OCI-LY3 (cell line): Measurements from ENCODE around the gene NIN.
A peak's percentile ranks its signal among the peaks of the same experiment; 100 is the strongest.

Experiments used
- H2AFZ ChIP-seq: fragments of 200-600, 300-600 bp; shearing (Covaris generic); 2 replicates; pipeline ENCODE4 v1.6.0; 2014; ENCODE audit warnings: antibody characterized with exemption, low read depth, low read length
- H3K27ac ChIP-seq: fragments of 200-600, 300-600 bp; sonication (generic); 2 replicates; pipeline ENCODE4 v1.5.1; 2014; ENCODE audit warnings: mild to moderate bottlenecking, low read length, moderate library complexity, mixed read lengths
- H3K27me3 ChIP-seq: fragments of 200-600, 300-600 bp; sonication (generic); 2 replicates; pipeline ENCODE4 v1.6.1; 2014; ENCODE audit warnings: low read depth, low read length, mixed read lengths
- H3K36me3 ChIP-seq: fragments of 200-600, 300-600 bp; sonication (generic); replicated peaks from 2 replicates; pipeline ENCODE3; 2014; ENCODE audit warnings: low read depth, low read length, mixed read lengths
- H3K4me1 ChIP-seq: fragments of 300-600, 200-600 bp; sonication (generic); 2 replicates; pipeline ENCODE4 v1.6.1; 2014; ENCODE audit warnings: low read length, mixed read lengths
- H3K4me2 ChIP-seq: fragments of 200-600, 300-600 bp; sonication (generic); 2 replicates; pipeline ENCODE4 v1.6.1; 2014; ENCODE audit warnings: low read length, mixed read lengths
- H3K4me3 ChIP-seq: fragments of 300-600, 200-600 bp; sonication (generic); 2 replicates; pipeline ENCODE4 v1.5.1; 2014; ENCODE audit warnings: antibody characterized with exemption, mild to moderate bottlenecking, low read length, moderate library complexity
- H3K79me2 ChIP-seq: fragments of 300-600, 200-600 bp; shearing (Covaris generic); 2 replicates; pipeline ENCODE4 v1.6.1; 2014; ENCODE audit warnings: mild to moderate bottlenecking, low read length, mixed read lengths
- H3K9ac ChIP-seq: fragments of 300-600, 200-600 bp; shearing (Covaris generic); 2 replicates; pipeline ENCODE4 v1.6.0; 2014; ENCODE audit warnings: mild to moderate bottlenecking, low read length, moderate library complexity
- H3K9me3 ChIP-seq: fragments of 200-600, 300-600 bp; shearing (Covaris generic); 2 replicates; pipeline ENCODE4 v1.6.1; 2014; ENCODE audit warnings: low read length, mixed read lengths; ENCODE audit not compliant: insufficient read depth
- H4K20me1 ChIP-seq: fragments of 200-600, 300-600 bp; sonication (generic); 2 replicates; pipeline ENCODE4 v1.6.1; 2016; ENCODE audit warnings: low read length, mixed read lengths; ENCODE audit not compliant: insufficient read depth
- CTCF ChIP-seq: fragments of 200-600, 300-600 bp; sonication (generic); IDR thresholded peaks from 2 replicates; pipeline ENCODE4 v1.5.1; 2014; ENCODE audit warnings: antibody characterized with exemption, low read length, low read depth
- EZH2phosphoT487 ChIP-seq: fragments of 200-600 bp; shearing (Covaris generic); IDR thresholded peaks from 2 replicates; pipeline ENCODE4 v1.6.1; 2018; ENCODE audit warnings: antibody characterized with exemption, mixed run types, low read depth

The NIN gene

DNA sequence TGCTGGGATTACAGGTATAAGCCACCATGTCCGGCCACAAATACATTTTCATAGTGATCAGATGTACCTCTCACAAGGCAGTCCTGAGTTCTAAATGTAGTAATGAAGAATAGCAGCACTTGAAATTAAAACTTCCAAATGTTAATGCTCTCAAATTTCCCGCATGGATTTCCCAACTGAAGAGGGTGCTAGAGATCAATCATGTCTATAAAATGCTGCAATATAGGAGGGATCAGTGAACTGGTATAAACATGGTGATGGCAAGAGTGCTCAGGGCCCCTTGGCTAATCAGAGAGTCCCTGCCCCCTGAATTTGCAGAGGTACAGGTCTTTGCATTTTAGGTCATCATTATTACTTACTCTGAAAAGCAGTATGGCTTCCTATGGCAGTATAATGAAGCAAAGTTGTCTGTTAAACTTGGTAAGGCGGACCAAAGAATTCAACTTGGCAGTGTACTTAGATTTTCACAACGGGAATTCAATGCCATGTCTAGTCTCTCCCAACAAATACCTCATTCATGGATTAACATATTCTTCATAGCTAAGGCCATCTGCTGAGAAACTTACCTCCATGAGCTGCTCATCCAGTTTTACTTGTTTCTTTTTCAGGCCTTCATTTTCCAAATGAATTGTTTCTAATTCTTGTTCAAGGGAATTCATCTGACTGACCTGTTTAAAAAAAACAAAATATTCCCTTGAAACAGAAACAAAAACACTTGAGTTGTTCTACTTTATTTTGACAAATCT is 95.8 kb downstream of the NIN start:
- Histone ChIP-seq H4K20me1 (no peaks in the 10 kb centered on the region), H3K4me3 (no peak overlapping the region), H3K36me3 (peaks cover 62% of the 10 kb centered on the region), H3K9me3 (no peaks in the 10 kb centered on the region), H3K79me2 (no peaks in the 10 kb centered on the region), H2AFZ (no peak overlapping the region), H3K9ac (no peak overlapping the region), H3K4me1 (peaks cover 14% of the 10 kb centered on the region), H3K27ac (no peak overlapping the region), H3K27me3 (no peaks in the 10 kb centered on the region), H3K4me2 (no peak overlapping the region)
- TF ChIP-seq CTCF: 0 out of 2 replicates have a peak, but pooled peaks have one; percentile 20
- TF ChIP-seq EZH2phosphoT487: no peak

GRCh38 chr14:50733494-50733893 is 97.5 kb downstream of the NIN start:
- no peak overlapping the region for H3K27ac ChIP-seq
- no peak overlapping the region for H3K4me2 ChIP-seq
- no peaks in the 10 kb centered on the region for H4K20me1 ChIP-seq
- H3K4me3 ChIP-seq: no peak overlapping the region
- peaks cover 5% of the 10 kb centered on the region; the same call in 1 of the 2 replicates for H3K4me1 ChIP-seq
- H3K9me3 ChIP-seq: no peaks in the 10 kb centered on the region
- H3K79me2 ChIP-seq: no peaks in the 10 kb centered on the region
- peaks cover 65% of the 10 kb centered on the region for H3K36me3 ChIP-seq
- H3K27me3 ChIP-seq: no peaks in the 10 kb centered on the region
- TF ChIP-seq CTCF (no peak), EZH2phosphoT487 (no peak)
- H3K9ac ChIP-seq: no peak overlapping the region
- no peak overlapping the region for H2AFZ ChIP-seq

GRCh38 chr14:50728836-50729235 is 102.1 kb downstream of the NIN start:
- Histone ChIP-seq H3K4me2 (no peak overlapping the region), H3K9ac (no peak overlapping the region), H3K4me1 (peaks cover 8% of the 10 kb centered on the region; the same call in 1 of the 2 replicates), H2AFZ (no peak overlapping the region), H4K20me1 (no peaks in the 10 kb centered on the region), H3K79me2 (no peaks in the 10 kb centered on the region), H3K27me3 (no peaks in the 10 kb centered on the region), H3K36me3 (peaks cover 81% of the 10 kb centered on the region), H3K4me3 (no peak overlapping the region), H3K27ac (no peak overlapping the region), H3K9me3 (no peaks in the 10 kb centered on the region)
- TF ChIP-seq EZH2phosphoT487 (no peak), CTCF (no peak)

GRCh38 chr14:50726372-50727107 is 104.4 kb downstream of the NIN start:
- TF ChIP-seq EZH2phosphoT487: no peak
- no peak for TF ChIP-seq CTCF
- H3K4me3 ChIP-seq: no peak overlapping the region

More at GRCh38 chr14:50726372-50727107, 104.4 kb downstream of the NIN start:
- Histone ChIP-seq H3K4me2 (no peak overlapping the region), H3K36me3 (peaks cover 89% of the 10 kb centered on the region), H3K4me1 (peaks cover 8% of the 10 kb centered on the region; the same call in 1 of the 2 replicates), H3K9ac (no peak overlapping the region), H2AFZ (no peak overlapping the region), H3K79me2 (no peaks in the 10 kb centered on the region), H3K27ac (no peak overlapping the region), H3K9me3 (no peaks in the 10 kb centered on the region), H3K27me3 (no peaks in the 10 kb centered on the region), H4K20me1 (no peaks in the 10 kb centered on the region)
